Neural cell (in vitro differentiated cells): Measurements from ENCODE around the gene DLK2. TPM values are rescaled to one million over a fixed set of nuclear protein-coding genes. Genes with fewer than 3 reads are reported as not detected.

Experiments used
- H2AFZ ChIP-seq: fragments of 200-600, 300-800 bp; sonication (generic), shearing (Covaris generic); 2 replicates; pipeline ENCODE4 v1.6.0; 2014; ENCODE audit warnings: low read depth, mild to moderate bottlenecking, antibody characterized with exemption, low read length, moderate library complexity
- H3F3A ChIP-seq: fragments of 200-600 bp; shearing (Covaris generic); 2 replicates; pipeline ENCODE4 v1.6.1; 2016; ENCODE audit warnings: mild to moderate bottlenecking, moderate library complexity, mixed read lengths, antibody characterized with exemption, low read length; ENCODE audit not compliant: insufficient read depth, poor library complexity, severe bottlenecking
- H3K27ac ChIP-seq: fragments of 200-600, 300-800 bp; sonication (generic), shearing (Covaris generic); 2 replicates; pipeline ENCODE4 v1.5.1; 2014; ENCODE audit warnings: mild to moderate bottlenecking, low read length, moderate library complexity
- H3K27me3 ChIP-seq: fragments of 300-800, 200-600 bp; sonication (generic), shearing (Covaris generic); 2 replicates; pipeline ENCODE4 v1.6.0; 2014; ENCODE audit warnings: mild to moderate bottlenecking, low read depth, low read length, moderate library complexity; ENCODE audit not compliant: insufficient read depth
- H3K36me3 ChIP-seq: fragments of 300-800, 200-600 bp; sonication (generic), shearing (Covaris generic); 2 replicates; pipeline ENCODE4 v1.5.1; 2014; ENCODE audit warnings: mild to moderate bottlenecking, antibody characterized with exemption, low read length, moderate library complexity; ENCODE audit not compliant: insufficient read depth
- H3K4me2 ChIP-seq: fragments of 300-800, 200-600 bp; sonication (generic), shearing (Covaris generic); 2 replicates; pipeline ENCODE4 v1.6.0; 2014; ENCODE audit warnings: mild to moderate bottlenecking, low read length
- H3K4me3 ChIP-seq: fragments of 300-800, 200-600 bp; sonication (generic), shearing (Covaris generic); 2 replicates; pipeline ENCODE4 v1.5.1; 2014; ENCODE audit warnings: mild to moderate bottlenecking, low read length, moderate library complexity
- H3K79me2 ChIP-seq: fragments of 200-600 bp; shearing (Covaris generic); replicated peaks from 2 replicates; pipeline ENCODE4 v1.6.0; 2014; ENCODE audit warnings: mild to moderate bottlenecking, low read length, moderate library complexity; ENCODE audit not compliant: insufficient read depth
- H3K9ac ChIP-seq: fragments of 300-800, 200-600 bp; sonication (generic), shearing (Covaris generic); 2 replicates; pipeline ENCODE4 v1.6.1; 2016; ENCODE audit warnings: mild to moderate bottlenecking, low read length, mixed read lengths
- H3K9me2 ChIP-seq: fragments of 200-600 bp; shearing (Covaris generic); 2 replicates; pipeline ENCODE4 v1.6.1; 2016; ENCODE audit warnings: mild to moderate bottlenecking, low read length, mixed read lengths; ENCODE audit not compliant: insufficient read depth
- H3K9me3 ChIP-seq: fragments of 200-600, 300-800 bp; sonication (generic), shearing (Covaris generic); 2 replicates; pipeline ENCODE4 v1.6.1; 2016; ENCODE audit warnings: mild to moderate bottlenecking, mixed run types, low read length, moderate library complexity, mixed read lengths
- H4K20me1 ChIP-seq: fragments of 200-600 bp; shearing (Covaris generic); 2 replicates; pipeline ENCODE4 v1.6.1; 2016; ENCODE audit warnings: mild to moderate bottlenecking, mixed run types; ENCODE audit not compliant: insufficient read depth
- EP300 ChIP-seq: fragments of 450-650 bp; conservative IDR thresholded peaks from 2 replicates; pipeline ENCODE4 v1.6.1; 2014; ENCODE audit warnings: antibody characterized with exemption, mild to moderate bottlenecking, moderate library complexity; ENCODE audit not compliant: poor library complexity, severe bottlenecking
- EZH2 ChIP-seq: fragments of 200-600, 300-800 bp; shearing (Covaris generic), sonication (generic); IDR thresholded peaks from 2 replicates; pipeline ENCODE4 v1.6.1; 2014; ENCODE audit warnings: antibody characterized with exemption, low read length, borderline replicate concordance, mild to moderate bottlenecking; ENCODE audit not compliant: insufficient read depth, poor library complexity, severe bottlenecking
- MXI1 ChIP-seq: fragments of 450-650 bp; conservative IDR thresholded peaks from 2 replicates; pipeline ENCODE4 v1.6.1; 2014; ENCODE audit warnings: antibody characterized with exemption, mild to moderate bottlenecking; ENCODE audit not compliant: poor library complexity, severe bottlenecking
- POLR2AphosphoS5 ChIP-seq: IDR thresholded peaks from 2 replicates; pipeline ENCODE4 v1.6.1; 2012
- RAD21 ChIP-seq: fragments of 450-650 bp; conservative IDR thresholded peaks from 2 replicates; pipeline ENCODE4 v1.6.1; 2014; ENCODE audit warnings: antibody characterized with exemption, mild to moderate bottlenecking, moderate library complexity
- SMC3 ChIP-seq: fragments of 450-650 bp; conservative IDR thresholded peaks from 2 replicates; pipeline ENCODE4 v1.6.1; 2014; ENCODE audit warnings: antibody characterized with exemption, mild to moderate bottlenecking, moderate library complexity; ENCODE audit not compliant: poor library complexity
- TAF1 ChIP-seq: IDR thresholded peaks from 2 replicates; pipeline ENCODE4 v1.6.1; 2012; ENCODE audit warnings: low read depth
- polyA plus RNA-seq: library from polyadenylated mRNA; depleted of rRNA; stranded (reverse); fragments of >200 nt; gene quantifications from 2 replicates; pipeline ENCODE4 v1.2.3, GENCODE V29; 2014
- TF ChIP-seq, protein P1 (sequence below): IDR thresholded peaks from 2 replicates; pipeline ENCODE4 v1.6.1; 2012; ENCODE audit warnings: borderline replicate concordance
- TF ChIP-seq, protein P2 (sequence below): fragments of 450-650 bp; IDR thresholded peaks from 2 replicates; pipeline ENCODE4 v1.5.1; 2014; ENCODE audit warnings: antibody characterized with exemption, mild to moderate bottlenecking, moderate library complexity; ENCODE audit not compliant: poor library complexity, severe bottlenecking

Gene DLK2
- polyA plus RNA-seq, 1 donor from 2014 or later, result 19.8 TPM

DNA sequence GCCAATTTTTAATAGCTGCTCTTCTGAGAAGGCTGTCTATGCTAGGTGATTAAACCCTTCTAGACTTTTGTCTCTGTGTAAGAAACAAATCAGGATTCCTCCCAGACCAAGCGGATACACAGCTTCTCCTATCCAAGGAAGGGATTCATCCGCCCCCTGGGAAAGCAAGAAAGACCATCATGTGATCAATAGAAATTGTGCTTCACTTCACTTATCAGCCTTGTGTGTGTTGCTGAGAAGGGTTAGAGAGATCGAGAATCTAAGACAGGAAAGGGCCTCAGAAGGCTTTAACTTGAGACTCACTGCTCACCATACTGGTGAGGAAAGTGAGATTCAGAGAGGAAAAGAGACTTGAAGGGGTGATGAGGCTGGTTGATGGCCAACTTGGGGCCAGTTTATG is 26.5 kb downstream of the DLK2 start:
- Histone ChIP-seq H4K20me1 (no peaks in the 10 kb centered on the region), H3K27me3 (no peaks in the 10 kb centered on the region), H3K79me2 (peaks cover 8% of the 10 kb centered on the region), H3K4me3 (peak overlapping the region; percentile 96), H3F3A (no peaks in the 10 kb centered on the region), H3K36me3 (no peaks in the 10 kb centered on the region), H3K9me2 (no peaks in the 10 kb centered on the region), H2AFZ (no peak overlapping the region), H3K27ac (no peak overlapping the region), H3K4me2 (peak overlapping the region; percentile 66), H3K9me3 (no peaks in the 10 kb centered on the region), H3K9ac (peak overlapping the region; percentile 83)
- TF ChIP-seq SMC3 (no peak), TAF1 (no peak)
- TF ChIP-seq, protein P1, sequence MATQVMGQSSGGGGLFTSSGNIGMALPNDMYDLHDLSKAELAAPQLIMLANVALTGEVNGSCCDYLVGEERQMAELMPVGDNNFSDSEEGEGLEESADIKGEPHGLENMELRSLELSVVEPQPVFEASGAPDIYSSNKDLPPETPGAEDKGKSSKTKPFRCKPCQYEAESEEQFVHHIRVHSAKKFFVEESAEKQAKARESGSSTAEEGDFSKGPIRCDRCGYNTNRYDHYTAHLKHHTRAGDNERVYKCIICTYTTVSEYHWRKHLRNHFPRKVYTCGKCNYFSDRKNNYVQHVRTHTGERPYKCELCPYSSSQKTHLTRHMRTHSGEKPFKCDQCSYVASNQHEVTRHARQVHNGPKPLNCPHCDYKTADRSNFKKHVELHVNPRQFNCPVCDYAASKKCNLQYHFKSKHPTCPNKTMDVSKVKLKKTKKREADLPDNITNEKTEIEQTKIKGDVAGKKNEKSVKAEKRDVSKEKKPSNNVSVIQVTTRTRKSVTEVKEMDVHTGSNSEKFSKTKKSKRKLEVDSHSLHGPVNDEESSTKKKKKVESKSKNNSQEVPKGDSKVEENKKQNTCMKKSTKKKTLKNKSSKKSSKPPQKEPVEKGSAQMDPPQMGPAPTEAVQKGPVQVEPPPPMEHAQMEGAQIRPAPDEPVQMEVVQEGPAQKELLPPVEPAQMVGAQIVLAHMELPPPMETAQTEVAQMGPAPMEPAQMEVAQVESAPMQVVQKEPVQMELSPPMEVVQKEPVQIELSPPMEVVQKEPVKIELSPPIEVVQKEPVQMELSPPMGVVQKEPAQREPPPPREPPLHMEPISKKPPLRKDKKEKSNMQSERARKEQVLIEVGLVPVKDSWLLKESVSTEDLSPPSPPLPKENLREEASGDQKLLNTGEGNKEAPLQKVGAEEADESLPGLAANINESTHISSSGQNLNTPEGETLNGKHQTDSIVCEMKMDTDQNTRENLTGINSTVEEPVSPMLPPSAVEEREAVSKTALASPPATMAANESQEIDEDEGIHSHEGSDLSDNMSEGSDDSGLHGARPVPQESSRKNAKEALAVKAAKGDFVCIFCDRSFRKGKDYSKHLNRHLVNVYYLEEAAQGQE, result no peak
- TF ChIP-seq, protein P2, sequence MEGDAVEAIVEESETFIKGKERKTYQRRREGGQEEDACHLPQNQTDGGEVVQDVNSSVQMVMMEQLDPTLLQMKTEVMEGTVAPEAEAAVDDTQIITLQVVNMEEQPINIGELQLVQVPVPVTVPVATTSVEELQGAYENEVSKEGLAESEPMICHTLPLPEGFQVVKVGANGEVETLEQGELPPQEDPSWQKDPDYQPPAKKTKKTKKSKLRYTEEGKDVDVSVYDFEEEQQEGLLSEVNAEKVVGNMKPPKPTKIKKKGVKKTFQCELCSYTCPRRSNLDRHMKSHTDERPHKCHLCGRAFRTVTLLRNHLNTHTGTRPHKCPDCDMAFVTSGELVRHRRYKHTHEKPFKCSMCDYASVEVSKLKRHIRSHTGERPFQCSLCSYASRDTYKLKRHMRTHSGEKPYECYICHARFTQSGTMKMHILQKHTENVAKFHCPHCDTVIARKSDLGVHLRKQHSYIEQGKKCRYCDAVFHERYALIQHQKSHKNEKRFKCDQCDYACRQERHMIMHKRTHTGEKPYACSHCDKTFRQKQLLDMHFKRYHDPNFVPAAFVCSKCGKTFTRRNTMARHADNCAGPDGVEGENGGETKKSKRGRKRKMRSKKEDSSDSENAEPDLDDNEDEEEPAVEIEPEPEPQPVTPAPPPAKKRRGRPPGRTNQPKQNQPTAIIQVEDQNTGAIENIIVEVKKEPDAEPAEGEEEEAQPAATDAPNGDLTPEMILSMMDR, result no peak

DNA sequence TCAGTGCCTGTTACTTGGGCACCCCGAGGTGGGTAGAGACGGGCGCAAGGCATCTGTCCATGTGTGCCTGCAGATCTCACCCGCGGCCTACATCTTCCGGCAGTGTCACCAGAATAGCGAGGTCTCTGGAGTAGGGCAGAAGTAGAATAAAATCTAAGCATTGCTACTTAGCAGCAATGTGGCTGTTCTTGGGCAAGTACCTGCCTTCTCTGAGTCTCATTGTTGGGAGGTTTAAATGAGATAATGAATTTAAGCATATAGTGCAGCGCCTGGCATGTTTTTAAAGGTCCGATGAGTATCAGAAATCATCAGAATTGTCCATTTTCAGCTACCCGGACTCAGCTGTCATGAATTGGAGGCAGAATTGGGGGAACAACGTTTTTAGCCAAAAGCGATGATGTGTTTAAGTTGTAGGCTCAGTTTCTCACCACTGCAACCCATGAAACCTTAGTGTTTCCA is 27.2 kb downstream of the DLK2 start:
- no peak for TF ChIP-seq EZH2
- no peak for TF ChIP-seq RAD21
- TF ChIP-seq, protein P1, result no peak
- no peak for TF ChIP-seq POLR2AphosphoS5
- TF ChIP-seq TAF1, result no peak
- TF ChIP-seq MXI1, result no peak
- TF ChIP-seq, protein P2, result no peak
- no peak for TF ChIP-seq SMC3
- TF ChIP-seq EP300, result no peak
- peak overlapping the region; percentile 84 for H3K27ac ChIP-seq

More for the DNA sequence above, 27.2 kb downstream of the DLK2 start:
- Histone ChIP-seq H3F3A (no peaks in the 10 kb centered on the region), H3K4me3 (peak overlapping the region; percentile 96), H3K36me3 (no peaks in the 10 kb centered on the region), H3K4me2 (peak overlapping the region; percentile 66), H3K27me3 (no peaks in the 10 kb centered on the region), H3K9me2 (no peaks in the 10 kb centered on the region), H2AFZ (peak overlapping the region; percentile 98), H4K20me1 (no peaks in the 10 kb centered on the region), H3K9ac (peak overlapping the region; percentile 83), H3K79me2 (peaks cover 8% of the 10 kb centered on the region), H3K9me3 (no peaks in the 10 kb centered on the region)
